Rectal smooth muscle tissue (tissue), 1 donor: ENCODE results near the gene LPA.
"Not testable (repeated sequence)": the region's sequence is repeated elsewhere in the genome, so short reads cannot be mapped to it uniquely, and the experiment has no call there.

Experiments
- H3K27ac ChIP-seq: one replicate; pipeline ENCODE4 v1.7.0; 2013; ENCODE audit warnings: low read depth, low read length, inconsistent platforms
- H3K27me3 ChIP-seq: one replicate; pipeline ENCODE4 v1.7.0; 2013; ENCODE audit warnings: low read length; ENCODE audit not compliant: control insufficient read depth, insufficient read depth
- H3K36me3 ChIP-seq: one replicate; pipeline ENCODE4 v1.7.0; 2013; ENCODE audit warnings: low read length; ENCODE audit not compliant: control insufficient read depth, insufficient read depth
- H3K4me1 ChIP-seq: one replicate; pipeline ENCODE4 v1.7.0; 2013; ENCODE audit warnings: low read length; ENCODE audit not compliant: control insufficient read depth, insufficient read depth
- H3K4me3 ChIP-seq: one replicate; pipeline ENCODE4 v1.7.0; 2013; ENCODE audit warnings: low read length
- H3K9ac ChIP-seq: one replicate; pipeline ENCODE4 v1.7.0; 2013; ENCODE audit warnings: low read length

The LPA gene

GRCh38 chr6:160685101-160685761 lies 21.2 kb upstream of the LPA start:
- H3K27ac ChIP-seq, H3K36me3 ChIP-seq, H3K27me3 ChIP-seq, H3K4me1 ChIP-seq, H3K4me3 ChIP-seq, H3K9ac ChIP-seq: not testable (repeated sequence)

DNA sequence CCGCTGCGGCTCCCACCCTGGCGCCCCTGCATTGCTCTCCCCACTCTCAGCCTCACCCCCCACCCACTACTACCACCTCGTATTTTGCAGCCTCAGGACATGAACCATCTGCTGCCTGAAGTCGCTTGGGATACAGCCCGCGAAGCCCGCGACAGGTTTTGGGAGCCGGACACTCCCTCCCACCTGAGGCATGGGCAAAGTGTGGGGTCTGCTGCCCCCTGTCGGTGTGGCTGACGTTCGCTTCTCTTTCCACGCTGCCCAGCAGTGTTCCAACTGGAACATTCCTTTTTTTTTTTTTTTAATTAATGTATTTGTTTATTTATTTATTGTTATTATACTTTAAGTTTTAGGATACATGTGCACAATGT lies 15.3 kb upstream of the LPA start:
- no peak overlapping the region for H3K4me3 ChIP-seq
- no peaks in the 10 kb centered on the region for H3K4me1 ChIP-seq
- no peak overlapping the region for H3K9ac ChIP-seq
- no peaks in the 10 kb centered on the region for H3K36me3 ChIP-seq
- H3K27ac ChIP-seq = no peak overlapping the region
- no peaks in the 10 kb centered on the region for H3K27me3 ChIP-seq

DNA sequence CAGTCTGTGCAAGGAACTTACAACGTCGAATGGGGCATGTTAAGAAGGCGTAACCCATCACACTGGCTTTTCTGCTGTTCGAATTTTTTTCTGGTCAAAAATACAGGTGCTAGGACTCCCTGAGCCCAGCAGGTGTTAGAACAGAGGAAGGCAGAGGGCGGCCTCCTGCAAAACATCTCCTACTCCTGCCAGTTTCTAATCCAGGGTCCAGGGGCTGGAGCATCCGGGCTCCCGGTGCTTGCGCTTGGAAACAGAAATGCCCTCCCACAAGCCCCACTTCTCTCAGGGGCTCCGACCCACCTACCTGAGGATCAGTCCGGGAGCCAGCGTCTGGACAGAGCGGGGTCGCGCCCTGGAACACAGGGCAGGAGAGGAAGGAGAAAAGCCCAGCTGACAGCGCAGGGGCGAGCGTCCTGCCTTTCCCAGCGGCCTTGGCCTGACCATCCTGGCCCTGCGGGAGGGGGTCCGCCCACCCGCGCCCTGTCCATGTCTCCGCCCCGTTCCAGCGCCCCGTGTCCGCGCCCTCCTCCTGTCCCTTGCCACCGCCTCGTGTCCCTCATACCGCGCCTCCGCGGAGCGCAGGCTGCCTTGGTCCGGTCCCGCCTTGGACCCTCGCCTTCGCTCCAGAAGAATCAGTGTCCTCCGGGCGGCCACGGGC lies 14.8 kb upstream of the LPA start:
- Histone ChIP-seq H3K4me1 (no peaks in the 10 kb centered on the region), H3K9ac (no peak overlapping the region), H3K36me3 (no peaks in the 10 kb centered on the region), H3K4me3 (no peak overlapping the region), H3K27ac (no peak overlapping the region), H3K27me3 (no peaks in the 10 kb centered on the region)

DNA sequence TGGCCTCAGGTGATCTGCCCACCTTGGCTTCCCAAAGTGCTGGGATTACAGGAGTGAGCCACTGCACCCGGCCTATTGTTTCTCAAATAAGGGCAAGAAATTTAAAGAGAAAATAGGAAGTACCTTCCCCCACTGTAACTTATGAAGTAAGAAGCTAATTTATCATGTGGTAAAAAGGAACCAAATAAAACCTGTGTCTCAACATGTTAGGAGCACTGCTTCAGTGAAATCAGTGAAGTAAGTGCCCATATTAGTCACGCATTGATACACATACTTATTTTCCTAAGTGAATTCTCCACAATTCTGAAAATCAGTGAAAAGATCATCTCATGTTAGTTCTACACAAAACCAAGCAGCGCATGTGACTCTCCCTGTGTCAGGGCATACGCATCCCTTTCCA lies 14.2 kb upstream of the LPA start:
- H3K4me1 ChIP-seq = no peaks in the 10 kb centered on the region
- no peak overlapping the region for H3K9ac ChIP-seq
- no peaks in the 10 kb centered on the region for H3K36me3 ChIP-seq
- no peaks in the 10 kb centered on the region for H3K27me3 ChIP-seq
- H3K27ac ChIP-seq = no peak overlapping the region
- no peak overlapping the region for H3K4me3 ChIP-seq

- not testable (repeated sequence) for H3K27ac ChIP-seq, H3K36me3 ChIP-seq, H3K4me3 ChIP-seq, H3K9ac ChIP-seq, H3K4me1 ChIP-seq, H3K27me3 ChIP-seq
Observed at GRCh38 chr6:160676418-160676817, 12.3 kb upstream of the LPA start.

DNA sequence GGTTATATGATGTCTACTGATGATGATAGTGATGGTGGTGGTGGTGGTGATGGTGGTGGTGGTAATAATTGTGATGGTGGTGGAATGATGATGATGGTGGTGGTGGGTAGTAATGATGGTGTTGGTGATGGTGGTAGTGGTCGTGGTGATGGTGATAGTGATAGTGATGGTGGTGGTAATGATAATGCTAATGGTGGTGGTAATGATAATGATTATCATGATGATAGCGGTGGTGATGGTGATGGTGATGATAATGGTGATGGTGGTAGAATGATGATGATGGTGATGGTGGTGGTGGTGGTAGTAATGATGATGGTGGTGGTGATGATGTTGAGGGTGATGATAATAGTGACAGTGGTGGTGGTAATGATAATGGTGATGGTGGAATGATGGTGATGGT lies 4.5 kb upstream of the LPA start:
- no peak overlapping the region for H3K4me3 ChIP-seq
- H3K4me1 ChIP-seq = no peaks in the 10 kb centered on the region
- H3K36me3 ChIP-seq = no peaks in the 10 kb centered on the region
- no peaks in the 10 kb centered on the region for H3K27me3 ChIP-seq
- no peak overlapping the region for H3K27ac ChIP-seq
- no peak overlapping the region for H3K9ac ChIP-seq

DNA sequence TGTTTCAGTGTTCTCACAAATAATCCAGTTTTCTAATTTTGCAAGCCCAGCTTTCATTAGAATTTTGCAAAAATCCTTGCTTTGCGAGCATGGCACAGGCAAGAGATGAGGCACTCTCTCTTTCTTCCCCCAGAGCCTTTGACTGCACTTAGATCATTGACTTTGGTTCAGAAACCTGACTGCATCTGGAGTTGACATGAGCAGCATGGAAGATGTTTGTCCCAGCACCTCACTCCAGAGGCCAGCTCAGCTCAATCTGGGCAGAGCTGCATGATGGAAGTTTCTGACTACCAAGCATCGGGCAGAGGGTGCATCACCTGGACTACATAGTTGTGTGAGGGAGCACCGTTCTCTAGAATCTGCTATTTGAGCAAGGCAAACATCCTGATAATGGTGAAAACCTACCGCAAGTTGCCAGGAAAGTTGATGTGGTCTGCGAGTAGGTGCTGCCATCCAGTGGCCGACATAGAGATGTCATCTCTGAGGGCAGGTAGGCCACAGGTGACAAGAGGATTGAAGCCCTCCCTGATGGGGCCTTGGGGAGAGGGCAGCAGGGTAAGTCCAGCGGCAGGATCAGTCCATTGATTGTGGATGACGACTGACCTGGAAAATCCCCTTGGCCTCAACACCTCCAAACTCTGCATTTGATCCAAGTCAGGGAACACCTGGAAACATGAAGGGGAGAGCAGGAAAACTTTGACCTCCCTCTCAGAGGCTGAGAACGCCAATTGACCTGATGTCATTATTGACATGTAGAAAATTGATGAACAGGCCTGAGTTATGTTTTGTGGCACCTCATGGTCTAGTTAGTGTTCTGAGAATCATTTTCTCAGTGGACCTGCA lies 3.8 kb upstream of the LPA start:
- H3K4me1 ChIP-seq = no peaks in the 10 kb centered on the region
- H3K27me3 ChIP-seq = no peaks in the 10 kb centered on the region
- H3K27ac ChIP-seq = no peak overlapping the region

GRCh38 chr6:160662842-160663241 lies 1.2 kb downstream of the LPA start:
- no peak overlapping the region for H3K4me3 ChIP-seq
- H3K36me3 ChIP-seq = no peaks in the 10 kb centered on the region
- no peak overlapping the region for H3K27ac ChIP-seq
- H3K4me1 ChIP-seq = no peaks in the 10 kb centered on the region
- H3K27me3 ChIP-seq = no peaks in the 10 kb centered on the region
- H3K9ac ChIP-seq = no peak overlapping the region

More for the DNA sequence above, 3.8 kb upstream of the LPA start:
- no peak overlapping the region for H3K9ac ChIP-seq
- H3K36me3 ChIP-seq = no peaks in the 10 kb centered on the region
- H3K4me3 ChIP-seq = no peak overlapping the region

DNA sequence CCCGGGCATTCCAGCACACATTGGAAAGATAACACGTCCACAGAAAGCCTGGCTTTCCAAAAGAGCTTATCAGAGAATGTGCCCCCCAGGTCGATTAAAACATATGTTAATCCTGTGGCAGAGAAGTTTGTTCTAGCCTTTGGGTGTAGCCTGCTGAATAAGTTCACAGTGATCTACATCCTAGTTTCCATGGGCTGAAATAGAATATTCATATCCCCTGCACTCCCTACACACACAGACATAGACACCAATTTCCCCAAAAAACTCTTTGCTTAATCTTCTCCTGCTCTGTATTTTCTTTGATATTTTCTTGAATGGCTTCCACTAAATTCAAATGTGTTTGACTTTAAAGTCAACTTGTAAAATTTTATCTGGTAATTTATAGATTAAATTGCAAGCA lies 1.6 kb downstream of the LPA start:
- no peak overlapping the region for H3K27ac ChIP-seq
- H3K4me1 ChIP-seq = no peaks in the 10 kb centered on the region
- no peaks in the 10 kb centered on the region for H3K27me3 ChIP-seq
- H3K9ac ChIP-seq = no peak overlapping the region
- no peak overlapping the region for H3K4me3 ChIP-seq
- H3K36me3 ChIP-seq = no peaks in the 10 kb centered on the region

- Histone ChIP-seq H3K4me1 (no peaks in the 10 kb centered on the region), H3K9ac (no peak overlapping the region), H3K27ac (no peak overlapping the region), H3K4me3 (no peak overlapping the region), H3K36me3 (no peaks in the 10 kb centered on the region), H3K27me3 (no peaks in the 10 kb centered on the region)
Observed at GRCh38 chr6:160661216-160661615, 2.9 kb downstream of the LPA start.

DNA sequence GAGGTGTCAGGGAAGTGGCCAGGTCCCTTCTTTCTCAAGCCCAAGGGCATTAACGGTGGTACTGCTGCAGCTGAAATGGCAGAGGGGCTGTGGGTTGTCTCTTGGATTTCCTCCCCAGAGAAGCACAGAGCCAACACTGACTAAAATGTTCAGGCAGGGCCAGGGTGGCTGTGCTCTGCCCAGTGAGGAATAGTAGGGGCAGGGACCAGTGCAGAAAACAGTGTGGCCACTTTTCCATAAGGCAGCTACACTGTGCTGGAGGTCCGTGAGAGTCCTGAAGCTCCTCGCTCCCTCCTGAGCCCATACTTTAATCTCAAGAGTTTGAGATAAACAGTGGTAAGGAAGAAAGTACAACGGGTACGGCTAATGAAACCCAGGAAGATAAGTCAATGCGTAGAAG lies 4.5 kb downstream of the LPA start:
- Histone ChIP-seq H3K36me3 (no peaks in the 10 kb centered on the region), H3K4me1 (no peaks in the 10 kb centered on the region), H3K4me3 (no peak overlapping the region), H3K9ac (no peak overlapping the region), H3K27me3 (no peaks in the 10 kb centered on the region), H3K27ac (no peak overlapping the region)

DNA sequence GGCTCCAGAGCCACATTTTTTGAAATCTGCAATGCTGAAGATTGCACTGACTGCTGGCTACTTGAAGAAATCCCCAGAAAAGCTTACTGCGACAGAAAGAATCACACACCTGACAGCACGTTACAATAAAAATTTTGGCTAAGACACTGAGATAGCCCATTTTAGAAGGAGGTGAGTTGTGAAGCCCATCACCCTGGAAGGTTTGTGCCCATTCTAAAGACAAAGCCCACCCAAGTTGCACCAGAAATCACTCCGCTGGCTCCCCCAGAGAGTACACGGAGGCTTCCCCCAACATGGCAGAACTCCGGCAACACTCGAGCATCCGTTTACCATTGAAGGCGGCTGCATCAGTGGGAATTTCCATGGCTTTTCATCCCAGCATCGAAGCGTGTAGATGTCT lies 29.4 kb downstream of the LPA start:
- Histone ChIP-seq H3K4me1 (no peaks in the 10 kb centered on the region), H3K36me3 (no peaks in the 10 kb centered on the region), H3K27ac (no peak overlapping the region), H3K27me3 (no peaks in the 10 kb centered on the region), H3K4me3 (no peak overlapping the region), H3K9ac (no peak overlapping the region)
